HUES6 (cell line): ENCODE measurements around the gene ADARB2.
"Not testable (repeated sequence)": the region's sequence is repeated elsewhere in the genome, so short reads cannot be mapped to it uniquely, and the experiment has no call there.

Experiments used
- H3K27ac ChIP-seq: 2 replicates; pipeline ENCODE4 v1.7.0; 2013; ENCODE audit warnings: low read depth, mild to moderate bottlenecking, low read length, inconsistent platforms
- H3K27me3 ChIP-seq: 2 replicates; pipeline ENCODE4 v1.6.1; 2013; ENCODE audit warnings: low read length; ENCODE audit not compliant: control insufficient read depth, insufficient read depth
- H3K36me3 ChIP-seq: 2 replicates; pipeline ENCODE4 v1.6.1; 2013; ENCODE audit warnings: low read length; ENCODE audit not compliant: control insufficient read depth, insufficient read depth
- H3K4me1 ChIP-seq: 2 replicates; pipeline ENCODE4 v1.6.1; 2013; ENCODE audit warnings: low read length; ENCODE audit not compliant: control insufficient read depth, insufficient read depth
- H3K4me3 ChIP-seq: 2 replicates; pipeline ENCODE4 v1.5.1; 2013; ENCODE audit warnings: low read depth, low read length
- H3K9ac ChIP-seq: one replicate; pipeline ENCODE4 v1.6.1; 2013; ENCODE audit warnings: mild to moderate bottlenecking, low read length
- H3K9me3 ChIP-seq: 2 replicates; pipeline ENCODE4 v1.6.1; 2013; ENCODE audit warnings: low read depth, low read length; ENCODE audit not compliant: control insufficient read depth, insufficient read depth

ADARB2 gene

GRCh38 chr10:1544209-1544673 is 193.1 kb downstream of the ADARB2 start:
- no peak overlapping the region for H3K4me3 ChIP-seq
- H3K27ac ChIP-seq = no peak overlapping the region
- no peaks in the 10 kb centered on the region for H3K27me3 ChIP-seq
- no peaks in the 10 kb centered on the region for H3K4me1 ChIP-seq
- peaks cover 10% of the 10 kb centered on the region for H3K9me3 ChIP-seq
- H3K9ac ChIP-seq = no peak overlapping the region
- no peaks in the 10 kb centered on the region for H3K36me3 ChIP-seq

- Histone ChIP-seq H3K9ac (no peak overlapping the region), H3K27me3 (no peaks in the 10 kb centered on the region), H3K9me3 (peaks cover 10% of the 10 kb centered on the region), H3K27ac (no peak overlapping the region), H3K4me1 (no peaks in the 10 kb centered on the region), H3K4me3 (no peak overlapping the region), H3K36me3 (no peaks in the 10 kb centered on the region)
Observed at GRCh38 chr10:1543596-1543995, 193.7 kb downstream of the ADARB2 start.

- H3K9ac ChIP-seq = no peak overlapping the region
- no peaks in the 10 kb centered on the region for H3K27me3 ChIP-seq
- H3K9me3 ChIP-seq = peaks cover 4% of the 10 kb centered on the region; the same call in 1 of the 2 replicates
- no peaks in the 10 kb centered on the region for H3K4me1 ChIP-seq
- no peak overlapping the region for H3K27ac ChIP-seq
- H3K4me3 ChIP-seq = no peak overlapping the region
- no peaks in the 10 kb centered on the region for H3K36me3 ChIP-seq
Observed at GRCh38 chr10:1542941-1543340, 194.4 kb downstream of the ADARB2 start.

- no peaks in the 10 kb centered on the region for H3K4me1 ChIP-seq
- no peaks in the 10 kb centered on the region for H3K36me3 ChIP-seq
- no peaks in the 10 kb centered on the region for H3K9me3 ChIP-seq
- no peak overlapping the region for H3K9ac ChIP-seq
- H3K4me3 ChIP-seq = no peak overlapping the region
- H3K27ac ChIP-seq = no peak overlapping the region
- H3K27me3 ChIP-seq = no peaks in the 10 kb centered on the region
Observed at GRCh38 chr10:1540144-1540543, 197.2 kb downstream of the ADARB2 start.

GRCh38 chr10:1539216-1539615 is 198.1 kb downstream of the ADARB2 start:
- no peak overlapping the region for H3K9ac ChIP-seq
- H3K27ac ChIP-seq = no peak overlapping the region
- H3K4me3 ChIP-seq = no peak overlapping the region
- H3K36me3 ChIP-seq = no peaks in the 10 kb centered on the region
- H3K27me3 ChIP-seq = no peaks in the 10 kb centered on the region
- H3K4me1 ChIP-seq = no peaks in the 10 kb centered on the region
- H3K9me3 ChIP-seq = no peaks in the 10 kb centered on the region

- Histone ChIP-seq H3K9me3 (no peaks in the 10 kb centered on the region), H3K36me3 (no peaks in the 10 kb centered on the region), H3K4me3 (no peak overlapping the region), H3K9ac (no peak overlapping the region), H3K27me3 (no peaks in the 10 kb centered on the region), H3K27ac (no peak overlapping the region), H3K4me1 (no peaks in the 10 kb centered on the region)
Observed at GRCh38 chr10:1538531-1539061, 198.7 kb downstream of the ADARB2 start.

- Histone ChIP-seq H3K36me3 (no peaks in the 10 kb centered on the region), H3K4me1 (no peaks in the 10 kb centered on the region), H3K4me3 (no peak overlapping the region), H3K27me3 (no peaks in the 10 kb centered on the region), H3K27ac (no peak overlapping the region), H3K9ac (no peak overlapping the region), H3K9me3 (no peaks in the 10 kb centered on the region)
Observed at GRCh38 chr10:1538121-1538520, 199.2 kb downstream of the ADARB2 start.

- H3K27ac ChIP-seq, H3K9ac ChIP-seq, H3K4me1 ChIP-seq, H3K4me3 ChIP-seq, H3K27me3 ChIP-seq, H3K9me3 ChIP-seq, H3K36me3 ChIP-seq: not testable (repeated sequence)
Observed at GRCh38 chr10:1537449-1537848, 199.9 kb downstream of the ADARB2 start.

GRCh38 chr10:1536341-1536740 is 201.0 kb downstream of the ADARB2 start:
- no peaks in the 10 kb centered on the region for H3K27me3 ChIP-seq
- H3K27ac ChIP-seq = no peak overlapping the region
- H3K4me3 ChIP-seq = no peak overlapping the region
- H3K36me3 ChIP-seq = no peaks in the 10 kb centered on the region
- no peaks in the 10 kb centered on the region for H3K4me1 ChIP-seq
- H3K9me3 ChIP-seq = no peaks in the 10 kb centered on the region
- H3K9ac ChIP-seq = no peak overlapping the region

- H3K27me3 ChIP-seq = no peaks in the 10 kb centered on the region
- H3K36me3 ChIP-seq = no peaks in the 10 kb centered on the region
- H3K4me3 ChIP-seq = no peak overlapping the region
- H3K27ac ChIP-seq = no peak overlapping the region
- no peaks in the 10 kb centered on the region for H3K4me1 ChIP-seq
- no peak overlapping the region for H3K9ac ChIP-seq
- no peaks in the 10 kb centered on the region for H3K9me3 ChIP-seq
Observed at GRCh38 chr10:1535301-1535965, 201.9 kb downstream of the ADARB2 start.

- Histone ChIP-seq H3K36me3 (no peaks in the 10 kb centered on the region), H3K27me3 (no peaks in the 10 kb centered on the region), H3K9me3 (no peaks in the 10 kb centered on the region), H3K4me3 (no peak overlapping the region), H3K27ac (no peak overlapping the region), H3K9ac (no peak overlapping the region), H3K4me1 (no peaks in the 10 kb centered on the region)
Observed at GRCh38 chr10:1534820-1535219, 202.5 kb downstream of the ADARB2 start.
